Raji (cell line): ENCODE results near the gene APOB.

ENCODE experiments used
- POLR2A ChIP-seq: IDR thresholded peaks from 2 replicates; pipeline ENCODE4 v1.6.1; 2011; ENCODE audit warnings: low read depth, low read length, control low read depth; ENCODE audit not compliant: insufficient read depth

The APOB gene

GRCh38 chr2:20994130-20994529, 49.7 kb downstream of the APOB start:
- no peak for TF ChIP-seq POLR2A

GRCh38 chr2:20992201-20992711, 51.6 kb downstream of the APOB start:
- TF ChIP-seq POLR2A: no peak

- no peak for TF ChIP-seq POLR2A
These were observed 53.1 kb downstream of the APOB start for GRCh38 chr2:20990442-20991430.

- TF ChIP-seq POLR2A: no peak
These were observed 54.5 kb downstream of the APOB start for GRCh38 chr2:20989404-20989803.

- no peak for TF ChIP-seq POLR2A
These were observed 55.0 kb downstream of the APOB start for GRCh38 chr2:20988905-20989304.

- TF ChIP-seq POLR2A: no peak
These were observed 57.6 kb downstream of the APOB start for GRCh38 chr2:20986024-20986939.

GRCh38 chr2:20985062-20985461, 58.8 kb downstream of the APOB start:
- TF ChIP-seq POLR2A: no peak

- TF ChIP-seq POLR2A: no peak
These were observed 59.5 kb downstream of the APOB start for GRCh38 chr2:20984408-20984807.

GRCh38 chr2:20983844-20984243, 60.0 kb downstream of the APOB start:
- no peak for TF ChIP-seq POLR2A

- TF ChIP-seq POLR2A: no peak
These were observed 61.0 kb downstream of the APOB start for GRCh38 chr2:20982861-20983260.

- TF ChIP-seq POLR2A: no peak
These were observed 66.2 kb downstream of the APOB start for GRCh38 chr2:20977520-20978180.

- no peak for TF ChIP-seq POLR2A
These were observed 67.3 kb downstream of the APOB start for GRCh38 chr2:20976527-20976926.

GRCh38 chr2:20972792-20973565, 70.9 kb downstream of the APOB start:
- no peak for TF ChIP-seq POLR2A

- TF ChIP-seq POLR2A: no peak
These were observed 71.8 kb downstream of the APOB start for GRCh38 chr2:20972110-20972509.
